ENCODE measurements around the gene USP48.
"Not testable (repeated sequence)": the region's sequence is repeated elsewhere in the genome, so short reads cannot be mapped to it uniquely, and the experiment has no call there.

The USP48 gene

GRCh38 chr1:21775550-21775914 is 7.4 kb downstream of the USP48 start:
- no peak for DNase-seq (ENCODE audit: low read depth, low spot score)

- no peak for DNase-seq (ENCODE audit: low read depth, low spot score)
These were observed 8.0 kb downstream of the USP48 start for GRCh38 chr1:21774835-21775549.

GRCh38 chr1:21773585-21773984 is 9.4 kb downstream of the USP48 start:
- DNase-seq (ENCODE audit: low read depth, low spot score) = no peak

- DNase-seq (ENCODE audit: low read depth, low spot score) = not testable (repeated sequence)
These were observed 11.3 kb downstream of the USP48 start for GRCh38 chr1:21771672-21772071.

- not testable (repeated sequence) for DNase-seq (ENCODE audit: low read depth, low spot score)
These were observed 12.3 kb downstream of the USP48 start for GRCh38 chr1:21770602-21771001.

GRCh38 chr1:21770201-21770600 is 12.7 kb downstream of the USP48 start:
- DNase-seq (ENCODE audit: low read depth, low spot score) = no peak

GRCh38 chr1:21767106-21767505 is 15.8 kb downstream of the USP48 start:
- not testable (repeated sequence) for DNase-seq (ENCODE audit: low read depth, low spot score)

GRCh38 chr1:21766210-21766609 is 16.7 kb downstream of the USP48 start:
- no peak for DNase-seq (ENCODE audit: low read depth, low spot score)

- DNase-seq (ENCODE audit: low read depth, low spot score) = peak; percentile 94
These were observed 18.1 kb downstream of the USP48 start for GRCh38 chr1:21764615-21765423.

GRCh38 chr1:21763694-21764419 is 19.1 kb downstream of the USP48 start:
- DNase-seq (ENCODE audit: low read depth, low spot score) = no peak

GRCh38 chr1:21763236-21763635 is 19.7 kb downstream of the USP48 start:
- DNase-seq (ENCODE audit: low read depth, low spot score) = no peak

GRCh38 chr1:21762022-21762404 is 20.9 kb downstream of the USP48 start:
- no peak for DNase-seq (ENCODE audit: low read depth, low spot score)

GRCh38 chr1:21761052-21761451 is 21.9 kb downstream of the USP48 start:
- no peak for DNase-seq (ENCODE audit: low read depth, low spot score)

GRCh38 chr1:21759818-21760217 is 23.1 kb downstream of the USP48 start:
- no peak for DNase-seq (ENCODE audit: low read depth, low spot score)

GRCh38 chr1:21759182-21759581 is 23.8 kb downstream of the USP48 start:
- no peak for DNase-seq (ENCODE audit: low read depth, low spot score)

- DNase-seq (ENCODE audit: low read depth, low spot score) = no peak
These were observed 24.3 kb downstream of the USP48 start for GRCh38 chr1:21758614-21759013.

GRCh38 chr1:21756393-21757089 is 26.4 kb downstream of the USP48 start:
- no peak for DNase-seq (ENCODE audit: low read depth, low spot score)

GRCh38 chr1:21755067-21755466 is 27.9 kb downstream of the USP48 start:
- no peak for DNase-seq (ENCODE audit: low read depth, low spot score)

- no peak for DNase-seq (ENCODE audit: low read depth, low spot score)
These were observed 28.4 kb downstream of the USP48 start for GRCh38 chr1:21754583-21754982.

- no peak for DNase-seq (ENCODE audit: low read depth, low spot score)
These were observed 30.8 kb downstream of the USP48 start for GRCh38 chr1:21752186-21752585.

- no peak for DNase-seq (ENCODE audit: low read depth, low spot score)
These were observed 31.7 kb downstream of the USP48 start for GRCh38 chr1:21751281-21751680.

GRCh38 chr1:21750841-21751240 is 32.1 kb downstream of the USP48 start:
- DNase-seq (ENCODE audit: low read depth, low spot score) = no peak

Measured in astrocyte of the hippocampus (primary cell).